HK-2 (cell line): ENCODE results near the gene SMOC1.

Experiments
- DNase-seq: peaks from one replicate; pipeline ENCODE4 v3.0.0-alpha.2; 2018; ENCODE audit not compliant: unreplicated experiment

Gene SMOC1

GRCh38 chr14:70034257-70034656 is 155.0 kb downstream of the SMOC1 start:
- no peak for DNase-seq

- DNase-seq, result no peak
Measured at GRCh38 chr14:70036665-70037064, 157.4 kb downstream of the SMOC1 start.

- no peak for DNase-seq
Measured at GRCh38 chr14:70043001-70043400, 163.8 kb downstream of the SMOC1 start.

- DNase-seq, result no peak
Measured at GRCh38 chr14:70045310-70045709, 166.1 kb downstream of the SMOC1 start.

- peak; percentile 73 for DNase-seq
Measured at GRCh38 chr14:70045844-70046535, 166.8 kb downstream of the SMOC1 start.

- no peak for DNase-seq
Measured at GRCh38 chr14:70047598-70048312, 168.5 kb downstream of the SMOC1 start.

- DNase-seq, result no peak
Measured at GRCh38 chr14:70048313-70048654, 169.1 kb downstream of the SMOC1 start.

GRCh38 chr14:70049605-70050004 is 170.4 kb downstream of the SMOC1 start:
- no peak for DNase-seq

- DNase-seq, result no peak
Measured at GRCh38 chr14:70050136-70050535, 170.9 kb downstream of the SMOC1 start.

GRCh38 chr14:70052990-70053389 is 173.8 kb downstream of the SMOC1 start:
- peak; percentile 18 for DNase-seq

- DNase-seq, result no peak
Measured at GRCh38 chr14:70057519-70058136, 178.4 kb downstream of the SMOC1 start.

GRCh38 chr14:70059545-70059944 is 180.3 kb downstream of the SMOC1 start:
- DNase-seq, result no peak

GRCh38 chr14:70061108-70061507 is 181.9 kb downstream of the SMOC1 start:
- peak; percentile 11 for DNase-seq

- DNase-seq, result no peak
Measured at GRCh38 chr14:70064136-70064865, 185.1 kb downstream of the SMOC1 start.

- DNase-seq, result no peak
Measured at GRCh38 chr14:70067810-70068209, 188.6 kb downstream of the SMOC1 start.

- no peak for DNase-seq
Measured at GRCh38 chr14:70069186-70069585, 190.0 kb downstream of the SMOC1 start.

- DNase-seq, result peak; percentile 55
Measured at GRCh38 chr14:70073924-70074566, 194.8 kb downstream of the SMOC1 start.

GRCh38 chr14:70077005-70077404 is 197.8 kb downstream of the SMOC1 start:
- no peak for DNase-seq

GRCh38 chr14:70077720-70078119 is 198.5 kb downstream of the SMOC1 start:
- DNase-seq, result no peak

- DNase-seq, result no peak
Measured at GRCh38 chr14:70078329-70078728, 199.1 kb downstream of the SMOC1 start.

- no peak for DNase-seq
Measured at GRCh38 chr14:70080076-70080475, 200.9 kb downstream of the SMOC1 start.
